Sigmoid colon (tissue), 4 donors: ENCODE results near the gene NADSYN1.

ENCODE experiments used
- EP300 ChIP-seq, 4 donors: sonication (generic); formaldehyde crosslinking; IDR thresholded peaks; one replicate each; pipeline ENCODE4 v1.6.1; 2017; ENCODE audit warnings: antibody characterized with exemption in 4 of 4
- POLR2AphosphoS5 ChIP-seq, 4 donors: sonication (generic); formaldehyde crosslinking; IDR thresholded peaks; one replicate each; pipeline ENCODE4 v1.6.1; 2017; ENCODE audit warnings: antibody characterized with exemption in 4 of 4
- TF ChIP-seq, protein P1 (sequence below), 4 experiments: fragments of 450-650 bp in 3 of 4; fragments of 200-600 bp in 1 of 4; IDR thresholded peaks; one replicate each; pipeline ENCODE4 v1.5.1; 2016 to 2019; ENCODE audit warnings: antibody characterized with exemption in 4 of 4, mild to moderate bottlenecking in 3 of 4, moderate library complexity in 2 of 4

DNA sequence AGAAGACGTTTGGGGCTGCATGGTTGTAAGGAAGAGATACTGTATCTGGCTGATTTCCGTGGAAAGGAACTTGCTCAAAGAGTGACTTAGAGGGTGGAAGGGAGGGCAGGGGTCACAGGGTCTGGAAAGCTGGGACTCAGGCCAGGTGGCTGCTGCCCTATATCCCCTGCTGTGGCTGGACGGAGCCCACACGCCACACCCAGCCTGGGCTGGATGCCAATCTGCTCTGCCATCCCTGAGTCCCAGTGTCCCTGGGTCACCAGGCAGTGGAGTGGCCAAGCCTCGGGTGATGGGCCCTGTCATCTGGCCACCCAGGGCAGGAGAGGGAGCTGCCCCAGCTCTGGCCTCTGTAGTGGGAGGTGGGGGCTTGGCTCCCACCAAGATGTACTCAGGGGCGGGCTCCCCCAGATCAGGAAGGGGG lies 47.6 kb downstream of the NADSYN1 start:
- no peak for TF ChIP-seq EP300 (IDR thresholded peaks at IDR 0.05)
- TF ChIP-seq, protein P1, sequence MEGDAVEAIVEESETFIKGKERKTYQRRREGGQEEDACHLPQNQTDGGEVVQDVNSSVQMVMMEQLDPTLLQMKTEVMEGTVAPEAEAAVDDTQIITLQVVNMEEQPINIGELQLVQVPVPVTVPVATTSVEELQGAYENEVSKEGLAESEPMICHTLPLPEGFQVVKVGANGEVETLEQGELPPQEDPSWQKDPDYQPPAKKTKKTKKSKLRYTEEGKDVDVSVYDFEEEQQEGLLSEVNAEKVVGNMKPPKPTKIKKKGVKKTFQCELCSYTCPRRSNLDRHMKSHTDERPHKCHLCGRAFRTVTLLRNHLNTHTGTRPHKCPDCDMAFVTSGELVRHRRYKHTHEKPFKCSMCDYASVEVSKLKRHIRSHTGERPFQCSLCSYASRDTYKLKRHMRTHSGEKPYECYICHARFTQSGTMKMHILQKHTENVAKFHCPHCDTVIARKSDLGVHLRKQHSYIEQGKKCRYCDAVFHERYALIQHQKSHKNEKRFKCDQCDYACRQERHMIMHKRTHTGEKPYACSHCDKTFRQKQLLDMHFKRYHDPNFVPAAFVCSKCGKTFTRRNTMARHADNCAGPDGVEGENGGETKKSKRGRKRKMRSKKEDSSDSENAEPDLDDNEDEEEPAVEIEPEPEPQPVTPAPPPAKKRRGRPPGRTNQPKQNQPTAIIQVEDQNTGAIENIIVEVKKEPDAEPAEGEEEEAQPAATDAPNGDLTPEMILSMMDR (IDR thresholded peaks at IDR 0.05), result no peak
- no peak for TF ChIP-seq POLR2AphosphoS5 (IDR thresholded peaks at IDR 0.05)
